GM12878 (cell line): ENCODE data around the gene PAPPA. TPM values are rescaled to one million over a fixed set of nuclear protein-coding genes. Genes with fewer than 3 reads are reported as not detected.

ENCODE experiments used
- BACH1 ChIP-seq: fragments of 450-650 bp; IDR thresholded peaks from 2 replicates; pipeline ENCODE4 v1.6.1; 2017; ENCODE audit warnings: mild to moderate bottlenecking, borderline replicate concordance
- BMI1 ChIP-seq: fragments of 450-650 bp; IDR thresholded peaks from 2 replicates; pipeline ENCODE4 v1.6.1; 2016; ENCODE audit warnings: mild to moderate bottlenecking, moderate library complexity, borderline replicate concordance
- HCFC1 ChIP-seq: fragments of 150-350 bp; IDR thresholded peaks from 2 replicates; pipeline ENCODE4 v1.6.1; 2014; ENCODE audit warnings: low read length
- NRF1 ChIP-seq: conservative IDR thresholded peaks from 2 replicates; pipeline ENCODE4 v1.6.1; 2011; ENCODE audit warnings: mild to moderate bottlenecking, low read depth, low read length, improper control_type of control experiment
- PML ChIP-seq: IDR thresholded peaks from 2 replicates; pipeline ENCODE4 v1.6.1; 2012; ENCODE audit warnings: low read length, inconsistent platforms
- SIX5 ChIP-seq: IDR thresholded peaks from 2 replicates; pipeline ENCODE4 v1.6.1; 2011; ENCODE audit warnings: mild to moderate bottlenecking, low read depth, low read length, moderate library complexity; ENCODE audit not compliant: severe bottlenecking
- SPI1 ChIP-seq: IDR thresholded peaks from 2 replicates; pipeline ENCODE4 v1.6.1; 2011; ENCODE audit warnings: low read depth, mild to moderate bottlenecking, low read length, moderate library complexity, borderline replicate concordance; ENCODE audit not compliant: insufficient read depth
- STAT1 ChIP-seq: fragments of 450-650 bp; conservative IDR thresholded peaks from 2 replicates; pipeline ENCODE4 v1.6.1; 2014; ENCODE audit warnings: antibody characterized with exemption, mild to moderate bottlenecking
- TARDBP ChIP-seq: IDR thresholded peaks from 2 replicates; pipeline ENCODE4 v1.6.1; 2016; ENCODE audit warnings: borderline replicate concordance
- TCF3 ChIP-seq: IDR thresholded peaks from 2 replicates; pipeline ENCODE4 v1.6.1; 2012; ENCODE audit warnings: low read depth, mild to moderate bottlenecking, low read length, borderline replicate concordance; ENCODE audit not compliant: insufficient read depth
- YY1 ChIP-seq: IDR thresholded peaks from 2 replicates; pipeline ENCODE4 v1.6.1; 2011; ENCODE audit warnings: low read depth, mild to moderate bottlenecking, low read length
- polyA plus RNA-seq, 11 experiments: library from polyadenylated mRNA; depleted of rRNA in 4 of 11; unstranded in 6 of 11; stranded (reverse) in 5 of 11; fragments of >200 nt; fragmentation: Nextera tagmentation in 4 of 11; fragmentation: Illumina TruSeq in 1 of 11; extraction: Ambion mirVana in 4 of 11; extraction: Trizol in 1 of 11; gene quantifications; 1 replicate in 1 of 11; 2 replicates in 10 of 11; pipeline versions ENCODE4 v1.2.1 to v1.2.3, GENCODE V29; 2011 to 2016; ENCODE audit warnings: inconsistent platforms in 2 of 11, missing spikeins in 2 of 11, low read depth in 1 of 11
- total RNA-seq, 4 experiments: library from RNA; depleted of rRNA in 3 of 4; stranded (reverse); fragments of >200 nt in 3 of 4; fragmentation: Illumina TruSeq in 1 of 4; extraction: Trizol in 1 of 4; gene quantifications; 2 replicates each; pipeline versions ENCODE4 v1.2.1 to v1.2.3, GENCODE V29; 2013 to 2021
- TF ChIP-seq, protein P1 (sequence below): IDR thresholded peaks from 2 replicates; pipeline ENCODE4 v1.6.1; 2012; ENCODE audit warnings: improper control_type of control experiment, low read depth, low read length; ENCODE audit not compliant: insufficient replicate concordance
- TF ChIP-seq, protein P2 (sequence below): fragments of 150-350 bp; IDR thresholded peaks from 2 replicates; pipeline ENCODE4 v1.6.1; 2016; ENCODE audit warnings: low read depth, low read length

PAPPA gene
- total and polyA plus RNA-seq, 10 of the 15 experiments (the other 5 are each of a cell fraction or from before 2014, with no cell fraction given): under 0.01 to 0.19 (median 0.02) TPM; not detected in 4

DNA sequence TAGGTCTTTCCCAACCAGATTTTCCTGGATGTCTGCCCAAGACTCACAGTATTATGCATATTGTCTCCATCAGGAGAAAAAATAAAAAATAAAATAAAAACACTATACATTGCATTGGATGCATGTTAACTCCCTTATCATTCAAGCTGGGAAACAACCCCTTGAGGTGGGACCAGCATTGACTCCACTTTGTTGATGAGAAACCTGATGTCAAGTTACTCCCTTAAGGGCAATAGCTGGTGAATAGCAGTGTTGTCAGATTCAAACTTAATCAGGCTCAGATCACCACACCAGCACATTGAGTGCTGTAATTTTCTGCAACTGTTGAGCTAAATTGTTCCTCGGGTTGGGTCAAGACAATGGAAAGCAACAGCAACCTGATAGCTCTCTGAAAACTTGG, 269.6 kb downstream of the PAPPA start (continued):
- TF ChIP-seq, protein P1, sequence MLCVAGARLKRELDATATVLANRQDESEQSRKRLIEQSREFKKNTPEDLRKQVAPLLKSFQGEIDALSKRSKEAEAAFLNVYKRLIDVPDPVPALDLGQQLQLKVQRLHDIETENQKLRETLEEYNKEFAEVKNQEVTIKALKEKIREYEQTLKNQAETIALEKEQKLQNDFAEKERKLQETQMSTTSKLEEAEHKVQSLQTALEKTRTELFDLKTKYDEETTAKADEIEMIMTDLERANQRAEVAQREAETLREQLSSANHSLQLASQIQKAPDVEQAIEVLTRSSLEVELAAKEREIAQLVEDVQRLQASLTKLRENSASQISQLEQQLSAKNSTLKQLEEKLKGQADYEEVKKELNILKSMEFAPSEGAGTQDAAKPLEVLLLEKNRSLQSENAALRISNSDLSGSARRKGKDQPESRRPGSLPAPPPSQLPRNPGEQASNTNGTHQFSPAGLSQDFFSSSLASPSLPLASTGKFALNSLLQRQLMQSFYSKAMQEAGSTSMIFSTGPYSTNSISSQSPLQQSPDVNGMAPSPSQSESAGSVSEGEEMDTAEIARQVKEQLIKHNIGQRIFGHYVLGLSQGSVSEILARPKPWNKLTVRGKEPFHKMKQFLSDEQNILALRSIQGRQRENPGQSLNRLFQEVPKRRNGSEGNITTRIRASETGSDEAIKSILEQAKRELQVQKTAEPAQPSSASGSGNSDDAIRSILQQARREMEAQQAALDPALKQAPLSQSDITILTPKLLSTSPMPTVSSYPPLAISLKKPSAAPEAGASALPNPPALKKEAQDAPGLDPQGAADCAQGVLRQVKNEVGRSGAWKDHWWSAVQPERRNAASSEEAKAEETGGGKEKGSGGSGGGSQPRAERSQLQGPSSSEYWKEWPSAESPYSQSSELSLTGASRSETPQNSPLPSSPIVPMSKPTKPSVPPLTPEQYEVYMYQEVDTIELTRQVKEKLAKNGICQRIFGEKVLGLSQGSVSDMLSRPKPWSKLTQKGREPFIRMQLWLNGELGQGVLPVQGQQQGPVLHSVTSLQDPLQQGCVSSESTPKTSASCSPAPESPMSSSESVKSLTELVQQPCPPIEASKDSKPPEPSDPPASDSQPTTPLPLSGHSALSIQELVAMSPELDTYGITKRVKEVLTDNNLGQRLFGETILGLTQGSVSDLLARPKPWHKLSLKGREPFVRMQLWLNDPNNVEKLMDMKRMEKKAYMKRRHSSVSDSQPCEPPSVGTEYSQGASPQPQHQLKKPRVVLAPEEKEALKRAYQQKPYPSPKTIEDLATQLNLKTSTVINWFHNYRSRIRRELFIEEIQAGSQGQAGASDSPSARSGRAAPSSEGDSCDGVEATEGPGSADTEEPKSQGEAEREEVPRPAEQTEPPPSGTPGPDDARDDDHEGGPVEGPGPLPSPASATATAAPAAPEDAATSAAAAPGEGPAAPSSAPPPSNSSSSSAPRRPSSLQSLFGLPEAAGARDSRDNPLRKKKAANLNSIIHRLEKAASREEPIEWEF: no peak
- TF ChIP-seq BACH1 (no peak), NRF1 (no peak), BMI1 (no peak), HCFC1 (no peak), PML (no peak), TCF3 (no peak), SIX5 (no peak), YY1 (no peak), STAT1 (no peak), TARDBP (no peak), SPI1 (no peak)
- TF ChIP-seq, protein P2, sequence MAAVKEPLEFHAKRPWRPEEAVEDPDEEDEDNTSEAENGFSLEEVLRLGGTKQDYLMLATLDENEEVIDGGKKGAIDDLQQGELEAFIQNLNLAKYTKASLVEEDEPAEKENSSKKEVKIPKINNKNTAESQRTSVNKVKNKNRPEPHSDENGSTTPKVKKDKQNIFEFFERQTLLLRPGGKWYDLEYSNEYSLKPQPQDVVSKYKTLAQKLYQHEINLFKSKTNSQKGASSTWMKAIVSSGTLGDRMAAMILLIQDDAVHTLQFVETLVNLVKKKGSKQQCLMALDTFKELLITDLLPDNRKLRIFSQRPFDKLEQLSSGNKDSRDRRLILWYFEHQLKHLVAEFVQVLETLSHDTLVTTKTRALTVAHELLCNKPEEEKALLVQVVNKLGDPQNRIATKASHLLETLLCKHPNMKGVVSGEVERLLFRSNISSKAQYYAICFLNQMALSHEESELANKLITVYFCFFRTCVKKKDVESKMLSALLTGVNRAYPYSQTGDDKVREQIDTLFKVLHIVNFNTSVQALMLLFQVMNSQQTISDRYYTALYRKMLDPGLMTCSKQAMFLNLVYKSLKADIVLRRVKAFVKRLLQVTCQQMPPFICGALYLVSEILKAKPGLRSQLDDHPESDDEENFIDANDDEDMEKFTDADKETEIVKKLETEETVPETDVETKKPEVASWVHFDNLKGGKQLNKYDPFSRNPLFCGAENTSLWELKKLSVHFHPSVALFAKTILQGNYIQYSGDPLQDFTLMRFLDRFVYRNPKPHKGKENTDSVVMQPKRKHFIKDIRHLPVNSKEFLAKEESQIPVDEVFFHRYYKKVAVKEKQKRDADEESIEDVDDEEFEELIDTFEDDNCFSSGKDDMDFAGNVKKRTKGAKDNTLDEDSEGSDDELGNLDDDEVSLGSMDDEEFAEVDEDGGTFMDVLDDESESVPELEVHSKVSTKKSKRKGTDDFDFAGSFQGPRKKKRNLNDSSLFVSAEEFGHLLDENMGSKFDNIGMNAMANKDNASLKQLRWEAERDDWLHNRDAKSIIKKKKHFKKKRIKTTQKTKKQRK: no peak
